ENCODE data around the gene IGDCC3.

IGDCC3 gene

DNA sequence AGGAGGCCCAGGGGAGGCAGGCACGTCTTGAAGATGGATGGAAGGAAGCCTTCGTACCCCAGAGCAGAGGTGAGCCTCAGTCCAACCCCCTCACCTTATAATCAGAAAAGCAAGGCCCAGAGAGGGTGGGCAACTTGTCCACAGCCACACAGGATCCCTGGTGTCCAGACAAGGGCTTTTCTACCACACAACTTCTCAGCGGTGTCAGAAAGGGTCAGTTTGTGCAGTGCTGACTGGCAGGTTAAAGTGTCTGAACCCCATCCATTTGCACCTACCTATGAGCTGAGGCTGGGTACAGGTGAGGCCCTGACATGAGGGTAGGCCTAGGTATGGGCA, 8.6 kb downstream of the IGDCC3 start:
- Histone ChIP-seq H3K9ac (ENCODE audit: low read length) (no peak overlapping the region), H3K4me2 (ENCODE audit: low read depth, low read length, poor library complexity, severe bottlenecking) (no peak overlapping the region)

DNA sequence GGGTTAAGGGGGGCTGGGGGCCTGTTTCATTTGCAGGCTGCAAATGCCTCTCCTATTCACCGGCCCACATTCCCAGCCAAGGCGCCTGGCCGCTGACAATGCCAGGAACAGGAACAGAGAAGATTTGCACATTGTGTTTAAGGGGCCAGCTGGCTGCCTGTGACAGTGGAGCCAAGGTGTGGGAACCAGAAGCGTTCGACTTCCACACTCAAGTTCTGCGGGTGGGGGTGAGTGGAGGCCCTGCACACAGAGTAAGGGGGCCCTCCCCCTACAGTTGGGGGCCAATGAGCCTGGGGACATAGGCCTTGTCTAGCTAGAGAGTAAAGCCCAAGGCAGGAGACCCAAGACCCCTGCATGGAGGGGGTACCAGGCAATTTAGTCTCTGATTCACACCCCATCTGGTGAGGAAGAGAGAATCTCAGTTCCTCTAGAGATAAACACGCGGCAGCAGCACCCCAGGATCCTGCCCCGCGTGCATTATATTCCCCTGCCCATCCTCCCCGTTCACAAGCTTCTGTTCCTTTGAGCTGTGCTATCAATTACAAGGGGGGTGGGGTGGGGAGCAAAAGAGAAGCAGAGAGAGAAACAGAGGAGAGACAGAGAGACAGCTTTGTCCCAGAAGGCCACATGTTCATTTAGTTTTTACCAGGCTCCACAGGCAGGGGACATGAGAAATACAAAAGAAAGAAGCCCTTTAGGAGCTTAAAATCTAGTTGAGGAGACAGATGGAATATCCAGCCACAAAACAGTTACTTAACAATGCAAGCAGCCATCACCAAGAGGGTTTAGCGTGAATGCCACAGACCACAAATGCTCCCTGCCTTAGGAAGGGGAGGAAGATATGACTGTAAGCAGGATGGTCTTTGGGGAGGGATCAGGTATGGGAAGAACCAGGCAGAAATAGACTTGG, 9.2 kb downstream of the IGDCC3 start:
- Histone ChIP-seq H3K9me2 (replicated peaks; ENCODE audit: insufficient read depth, low read length) (no peaks in the 10 kb centered on the region), H3K4me2 (ENCODE audit: low read depth, low read length, poor library complexity, severe bottlenecking) (no peak overlapping the region), H3K79me2 (ENCODE audit: insufficient read depth, low read length) (no peaks in the 10 kb centered on the region), H3K9ac (ENCODE audit: low read length) (no peak overlapping the region), H3K36me3 (ENCODE audit: low read length) (no peaks in the 10 kb centered on the region), H3K27me3 (ENCODE audit: low read length) (no peaks in the 10 kb centered on the region), H3K9me3 (ENCODE audit: insufficient read depth, low read length) (no peaks in the 10 kb centered on the region), H3K27ac (ENCODE audit: low read depth, low read length) (no peak overlapping the region), H4K20me1 (ENCODE audit: low read depth, low read length) (no peaks in the 10 kb centered on the region), H3K4me3 (ENCODE audit: insufficient read depth, low read length, poor library complexity, severe bottlenecking) (no peak overlapping the region), H2AFZ (ENCODE audit: low read depth, low read length, severe bottlenecking) (no peak overlapping the region), H3F3A (ENCODE audit: insufficient read depth) (no peaks in the 10 kb centered on the region)
- no peak for TF ChIP-seq EZH2phosphoT487 (conservative IDR thresholded peaks at IDR 0.05; ENCODE audit: low read length)
- TF ChIP-seq, protein P1, sequence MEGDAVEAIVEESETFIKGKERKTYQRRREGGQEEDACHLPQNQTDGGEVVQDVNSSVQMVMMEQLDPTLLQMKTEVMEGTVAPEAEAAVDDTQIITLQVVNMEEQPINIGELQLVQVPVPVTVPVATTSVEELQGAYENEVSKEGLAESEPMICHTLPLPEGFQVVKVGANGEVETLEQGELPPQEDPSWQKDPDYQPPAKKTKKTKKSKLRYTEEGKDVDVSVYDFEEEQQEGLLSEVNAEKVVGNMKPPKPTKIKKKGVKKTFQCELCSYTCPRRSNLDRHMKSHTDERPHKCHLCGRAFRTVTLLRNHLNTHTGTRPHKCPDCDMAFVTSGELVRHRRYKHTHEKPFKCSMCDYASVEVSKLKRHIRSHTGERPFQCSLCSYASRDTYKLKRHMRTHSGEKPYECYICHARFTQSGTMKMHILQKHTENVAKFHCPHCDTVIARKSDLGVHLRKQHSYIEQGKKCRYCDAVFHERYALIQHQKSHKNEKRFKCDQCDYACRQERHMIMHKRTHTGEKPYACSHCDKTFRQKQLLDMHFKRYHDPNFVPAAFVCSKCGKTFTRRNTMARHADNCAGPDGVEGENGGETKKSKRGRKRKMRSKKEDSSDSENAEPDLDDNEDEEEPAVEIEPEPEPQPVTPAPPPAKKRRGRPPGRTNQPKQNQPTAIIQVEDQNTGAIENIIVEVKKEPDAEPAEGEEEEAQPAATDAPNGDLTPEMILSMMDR (IDR thresholded peaks at IDR 0.05; ENCODE audit: insufficient read depth, low read length, poor library complexity, severe bottlenecking), result no peak

More for the DNA sequence above, 8.6 kb downstream of the IGDCC3 start:
- H3K27ac ChIP-seq (ENCODE audit: low read depth, low read length), result no peak overlapping the region
- H3K79me2 ChIP-seq (ENCODE audit: insufficient read depth, low read length), result no peaks in the 10 kb centered on the region
- H3K27me3 ChIP-seq (ENCODE audit: low read length), result no peaks in the 10 kb centered on the region
- no peaks in the 10 kb centered on the region for H3K36me3 ChIP-seq (ENCODE audit: low read length)
- no peak overlapping the region for H3K4me3 ChIP-seq (ENCODE audit: insufficient read depth, low read length, poor library complexity, severe bottlenecking)
- TF ChIP-seq EZH2phosphoT487 (conservative IDR thresholded peaks at IDR 0.05; ENCODE audit: low read length), result no peak
- H3F3A ChIP-seq (ENCODE audit: insufficient read depth), result no peaks in the 10 kb centered on the region
- H3K9me3 ChIP-seq (ENCODE audit: insufficient read depth, low read length), result no peaks in the 10 kb centered on the region
- no peaks in the 10 kb centered on the region for H3K9me2 ChIP-seq (replicated peaks; ENCODE audit: insufficient read depth, low read length)
- H4K20me1 ChIP-seq (ENCODE audit: low read depth, low read length), result no peaks in the 10 kb centered on the region
- no peak overlapping the region for H2AFZ ChIP-seq (ENCODE audit: low read depth, low read length, severe bottlenecking)

DNA sequence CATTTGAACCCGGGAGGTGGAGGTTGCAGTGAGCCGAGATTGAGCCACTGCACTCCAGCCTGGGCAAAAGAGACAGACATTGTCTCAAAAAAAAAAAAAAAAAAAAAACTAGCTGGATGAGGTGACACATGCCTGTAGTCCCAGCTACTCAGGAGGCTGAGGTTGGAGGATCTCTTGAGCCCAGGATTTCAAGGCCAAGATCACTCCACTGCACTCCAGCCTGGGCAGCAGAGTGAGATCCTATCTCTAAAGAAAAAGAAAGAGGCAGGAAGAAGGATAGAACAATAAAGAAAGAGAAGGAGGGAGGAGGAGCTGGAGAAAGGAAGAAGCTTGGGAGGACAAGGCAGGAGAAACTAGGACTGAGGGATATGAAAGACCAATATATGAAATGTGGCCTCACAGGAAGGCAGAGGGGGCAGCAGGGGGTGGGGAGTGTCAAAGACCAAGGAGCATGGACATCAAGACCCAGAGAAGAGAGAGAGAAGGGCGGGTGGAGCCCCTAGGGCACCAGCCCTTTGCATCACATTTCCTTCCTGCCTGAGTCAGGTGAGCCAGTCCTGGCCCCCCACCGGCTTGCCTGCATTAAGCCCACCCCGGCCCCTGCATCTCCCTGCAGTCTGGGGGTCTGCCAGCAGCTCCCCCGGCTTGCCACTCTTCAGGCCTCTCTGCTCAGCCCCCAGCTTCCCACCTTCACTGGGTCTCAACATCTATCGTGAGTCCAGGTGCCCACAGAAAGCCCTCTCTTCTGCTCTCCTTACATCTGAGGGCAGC, 11.5 kb downstream of the IGDCC3 start:
- TF ChIP-seq, protein P1 (IDR thresholded peaks at IDR 0.05; ENCODE audit: insufficient read depth, low read length, poor library complexity, severe bottlenecking), result no peak
- no peak for TF ChIP-seq EZH2phosphoT487 (conservative IDR thresholded peaks at IDR 0.05; ENCODE audit: low read length)
- Histone ChIP-seq H3K79me2 (ENCODE audit: insufficient read depth, low read length) (no peaks in the 10 kb centered on the region), H3K4me2 (ENCODE audit: low read depth, low read length, poor library complexity, severe bottlenecking) (no peak overlapping the region), H2AFZ (ENCODE audit: low read depth, low read length, severe bottlenecking) (no peak overlapping the region), H3K4me3 (ENCODE audit: insufficient read depth, low read length, poor library complexity, severe bottlenecking) (no peak overlapping the region), H3K9ac (ENCODE audit: low read length) (no peak overlapping the region), H3K27ac (ENCODE audit: low read depth, low read length) (no peak overlapping the region), H3K36me3 (ENCODE audit: low read length) (no peaks in the 10 kb centered on the region), H3K9me2 (replicated peaks; ENCODE audit: insufficient read depth, low read length) (no peaks in the 10 kb centered on the region), H3K27me3 (ENCODE audit: low read length) (no peaks in the 10 kb centered on the region), H3F3A (ENCODE audit: insufficient read depth) (no peaks in the 10 kb centered on the region), H3K9me3 (ENCODE audit: insufficient read depth, low read length) (no peaks in the 10 kb centered on the region), H4K20me1 (ENCODE audit: low read depth, low read length) (no peaks in the 10 kb centered on the region)
